Measurements from ENCODE around the gene ZCCHC17. TPM values are rescaled to one million over a fixed set of nuclear protein-coding genes. Genes with fewer than 3 reads are reported as not detected.

Gene ZCCHC17
- total and polyA plus RNA-seq, 10 donors: 16.1 to 31.7 (median 20.3) TPM

DNA sequence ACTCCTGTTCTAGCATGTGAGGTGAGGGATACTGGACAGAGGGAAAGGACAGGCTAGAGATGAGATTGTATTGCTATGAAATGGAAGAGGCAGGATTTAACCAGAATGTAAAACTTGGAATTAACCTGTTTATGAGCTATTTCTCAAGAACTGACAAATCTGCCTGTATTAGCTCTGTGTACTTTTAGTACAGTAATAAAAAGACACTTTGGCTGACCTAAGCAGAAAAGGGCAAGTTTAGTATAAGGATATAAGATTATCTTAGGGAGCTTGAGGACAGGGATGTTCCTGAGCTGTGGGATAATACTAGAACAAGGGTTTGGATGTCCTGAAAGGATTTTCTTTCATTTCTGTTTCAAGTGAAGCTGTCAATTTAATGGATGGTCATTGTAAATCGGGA, 11.2 kb downstream of the ZCCHC17 start:
- no peak for DNase-seq
- H3K4me1 ChIP-seq: peaks cover 0 to 16% (median 0%) of the 10 kb centered on the region in 6 donors
- intact Hi-C loops (cut with DNase I; ENCODE audit: low total_unique reads): no loop called here

DNA sequence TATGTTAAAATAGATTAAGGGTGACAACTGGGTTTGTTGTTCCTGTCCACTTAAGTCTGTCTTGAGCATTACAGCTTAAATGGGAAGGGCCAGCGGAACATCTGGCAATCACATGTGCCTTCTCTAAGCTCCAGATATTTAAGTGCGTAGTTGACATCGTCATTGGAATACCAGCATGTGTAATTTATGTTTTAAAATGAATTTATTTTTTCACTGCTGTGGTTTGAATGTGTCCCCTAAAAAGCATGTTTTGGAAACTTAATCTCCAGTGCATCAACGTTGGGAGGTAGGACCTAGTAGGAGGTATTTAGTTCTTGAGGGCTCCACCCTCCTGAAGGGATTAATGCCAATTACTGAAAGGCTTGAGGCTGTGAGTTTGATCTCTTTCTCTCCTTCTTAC, 13.4 kb downstream of the ZCCHC17 start:
- intact Hi-C loops (cut with DNase I; ENCODE audit: low total_unique reads): no loop called here
- TF ChIP-seq POLR2AphosphoS5 (IDR thresholded peaks at IDR 0.05) (no peak), POLR2A (IDR thresholded peaks at IDR 0.05) (no peak)
- TF ChIP-seq, protein P1, sequence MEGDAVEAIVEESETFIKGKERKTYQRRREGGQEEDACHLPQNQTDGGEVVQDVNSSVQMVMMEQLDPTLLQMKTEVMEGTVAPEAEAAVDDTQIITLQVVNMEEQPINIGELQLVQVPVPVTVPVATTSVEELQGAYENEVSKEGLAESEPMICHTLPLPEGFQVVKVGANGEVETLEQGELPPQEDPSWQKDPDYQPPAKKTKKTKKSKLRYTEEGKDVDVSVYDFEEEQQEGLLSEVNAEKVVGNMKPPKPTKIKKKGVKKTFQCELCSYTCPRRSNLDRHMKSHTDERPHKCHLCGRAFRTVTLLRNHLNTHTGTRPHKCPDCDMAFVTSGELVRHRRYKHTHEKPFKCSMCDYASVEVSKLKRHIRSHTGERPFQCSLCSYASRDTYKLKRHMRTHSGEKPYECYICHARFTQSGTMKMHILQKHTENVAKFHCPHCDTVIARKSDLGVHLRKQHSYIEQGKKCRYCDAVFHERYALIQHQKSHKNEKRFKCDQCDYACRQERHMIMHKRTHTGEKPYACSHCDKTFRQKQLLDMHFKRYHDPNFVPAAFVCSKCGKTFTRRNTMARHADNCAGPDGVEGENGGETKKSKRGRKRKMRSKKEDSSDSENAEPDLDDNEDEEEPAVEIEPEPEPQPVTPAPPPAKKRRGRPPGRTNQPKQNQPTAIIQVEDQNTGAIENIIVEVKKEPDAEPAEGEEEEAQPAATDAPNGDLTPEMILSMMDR (IDR thresholded peaks at IDR 0.05 in 8 of 11, conservative IDR thresholded peaks at IDR 0.05 in 3 of 11): no peak
- Histone ChIP-seq H3K4me3 (no peak overlapping the region), H3K9me3 (no peaks in the 10 kb centered on the region), H3K27me3 (replicated peaks in 1 of 7) (no peaks in the 10 kb centered on the region), H3K36me3 (peaks cover 0 to 85% (median 42%) of the 10 kb centered on the region in 6 donors), H3K4me1 (peaks cover 0 to 7% (median 0%) of the 10 kb centered on the region in 6 donors), H3K27ac (no peak overlapping the region)
- no peak for DNase-seq
- WGBS, 5 donors: 90 to 96% (median 95%) methylated on average over 4 of the region's 4 CpGs

More for the DNA sequence above, 11.2 kb downstream of the ZCCHC17 start:
- no peak overlapping the region for H3K27ac ChIP-seq
- H3K4me3 ChIP-seq: no peak overlapping the region
- 0 to 62% (median 51%) methylated on average over 1 of the region's 1 CpG for WGBS, 5 donors
- no peaks in the 10 kb centered on the region for H3K27me3 ChIP-seq (replicated peaks in 1 of 7)
- no peaks in the 10 kb centered on the region for H3K9me3 ChIP-seq
- TF ChIP-seq POLR2AphosphoS5 (IDR thresholded peaks at IDR 0.05): no peak
- TF ChIP-seq, protein P1 (IDR thresholded peaks at IDR 0.05 in 8 of 11, conservative IDR thresholded peaks at IDR 0.05 in 3 of 11): no peak
- TF ChIP-seq POLR2A (IDR thresholded peaks at IDR 0.05): no peak
- peaks cover 0 to 77% (median 28%) of the 10 kb centered on the region in 6 donors for H3K36me3 ChIP-seq

DNA sequence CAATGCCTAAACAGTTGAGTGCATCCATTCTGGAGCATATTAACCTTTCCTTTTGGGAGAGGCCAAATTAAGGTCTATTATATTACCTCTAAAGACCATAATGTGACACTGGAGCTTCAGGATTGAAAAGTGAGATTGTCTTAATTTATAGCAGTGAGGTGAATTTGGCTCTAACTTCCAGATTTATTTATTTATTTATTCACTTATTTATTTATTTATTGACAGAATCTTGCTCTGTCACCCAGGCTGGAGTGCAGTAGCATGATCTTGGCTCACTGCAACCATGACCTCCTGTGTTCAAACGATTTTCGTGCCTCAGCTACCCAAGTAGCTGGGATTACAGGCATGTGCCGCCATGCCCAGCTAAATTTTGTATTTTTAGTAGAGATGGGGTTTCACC, 19.1 kb downstream of the ZCCHC17 start:
- H3K9me3 ChIP-seq: no peaks in the 10 kb centered on the region
- intact Hi-C loops (cut with DNase I; ENCODE audit: low total_unique reads): no loop called here
- WGBS, 5 donors: 95 to 100% (median 97%) methylated on average over 3 of the region's 3 CpGs
- no peak overlapping the region for H3K27ac ChIP-seq
- H3K4me3 ChIP-seq: no peak overlapping the region
- no peaks in the 10 kb centered on the region for H3K27me3 ChIP-seq (replicated peaks in 1 of 7)
- no peak for DNase-seq
- H3K36me3 ChIP-seq: peaks cover 0 to 100% (median 73%) of the 10 kb centered on the region in 6 donors
- no peak for TF ChIP-seq POLR2AphosphoS5 (IDR thresholded peaks at IDR 0.05)
- TF ChIP-seq POLR2A (IDR thresholded peaks at IDR 0.05): no peak
- TF ChIP-seq, protein P1 (IDR thresholded peaks at IDR 0.05 in 8 of 11, conservative IDR thresholded peaks at IDR 0.05 in 3 of 11): no peak
- H3K4me1 ChIP-seq: no peaks in the 10 kb centered on the region

DNA sequence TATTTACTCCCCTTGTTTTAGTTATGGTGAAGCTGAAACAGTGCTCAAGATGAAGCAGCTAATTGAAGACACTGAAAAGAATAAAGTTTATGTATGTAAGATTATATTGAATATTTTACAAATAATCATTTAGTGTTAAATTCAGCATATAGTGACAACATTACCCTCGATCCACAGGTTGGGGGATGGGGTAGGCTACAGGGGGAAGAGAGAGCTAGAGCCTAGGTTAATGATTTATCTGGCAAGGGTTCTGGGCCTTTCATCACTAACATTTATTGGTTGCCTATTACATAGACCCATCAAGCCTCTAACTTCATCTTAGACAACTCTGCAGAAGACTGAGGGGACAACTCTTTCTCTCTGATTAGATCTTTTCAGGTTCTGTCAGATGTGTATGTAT, 21.3 kb downstream of the ZCCHC17 start:
- no peak overlapping the region for H3K4me3 ChIP-seq
- no peaks in the 10 kb centered on the region for H3K9me3 ChIP-seq
- no peak for TF ChIP-seq POLR2AphosphoS5 (IDR thresholded peaks at IDR 0.05)
- TF ChIP-seq, protein P1 (IDR thresholded peaks at IDR 0.05 in 8 of 11, conservative IDR thresholded peaks at IDR 0.05 in 3 of 11): no peak
- TF ChIP-seq POLR2A (IDR thresholded peaks at IDR 0.05): no peak
- no peak overlapping the region for H3K27ac ChIP-seq
- intact Hi-C loops (cut with DNase I; ENCODE audit: low total_unique reads): no loop called here
- H3K4me1 ChIP-seq: no peaks in the 10 kb centered on the region
- DNase-seq: no peak
- peaks cover 0 to 100% (median 58%) of the 10 kb centered on the region in 6 donors for H3K36me3 ChIP-seq
- H3K27me3 ChIP-seq (replicated peaks in 1 of 7): no peaks in the 10 kb centered on the region
- 86 to 100% (median 97%) methylated on average over 1 of the region's 1 CpG for WGBS, 5 donors

Data from spleen (tissue), 11 donors.